ENCODE results near the gene DLGAP1.
"Not testable (repeated sequence)": the region's sequence is repeated elsewhere in the genome, so short reads cannot be mapped to it uniquely, and the experiment has no call there.

The DLGAP1 gene

DNA sequence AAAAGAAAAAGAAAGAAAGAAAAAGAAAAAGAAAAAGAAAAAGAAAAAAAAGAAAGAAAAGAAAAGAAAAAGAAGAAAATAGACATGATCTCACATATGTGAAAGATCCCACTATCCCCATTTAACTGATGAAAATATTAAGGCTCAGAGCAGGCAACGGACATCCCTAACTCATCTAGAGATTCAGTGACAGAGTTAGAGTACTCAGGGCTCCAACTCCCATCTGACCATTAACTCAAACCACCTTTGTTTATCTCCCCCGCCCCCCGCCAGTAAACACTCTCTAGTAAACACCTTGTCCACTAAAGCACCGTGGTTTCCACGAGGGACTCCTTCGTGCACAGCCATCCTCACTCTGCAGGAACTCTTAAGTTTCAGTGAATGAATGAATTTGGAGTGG, 862.2 kb downstream of the DLGAP1 start:
- DNase-seq (ENCODE audit: low read depth) = no peak
- TF ChIP-seq, protein P1, sequence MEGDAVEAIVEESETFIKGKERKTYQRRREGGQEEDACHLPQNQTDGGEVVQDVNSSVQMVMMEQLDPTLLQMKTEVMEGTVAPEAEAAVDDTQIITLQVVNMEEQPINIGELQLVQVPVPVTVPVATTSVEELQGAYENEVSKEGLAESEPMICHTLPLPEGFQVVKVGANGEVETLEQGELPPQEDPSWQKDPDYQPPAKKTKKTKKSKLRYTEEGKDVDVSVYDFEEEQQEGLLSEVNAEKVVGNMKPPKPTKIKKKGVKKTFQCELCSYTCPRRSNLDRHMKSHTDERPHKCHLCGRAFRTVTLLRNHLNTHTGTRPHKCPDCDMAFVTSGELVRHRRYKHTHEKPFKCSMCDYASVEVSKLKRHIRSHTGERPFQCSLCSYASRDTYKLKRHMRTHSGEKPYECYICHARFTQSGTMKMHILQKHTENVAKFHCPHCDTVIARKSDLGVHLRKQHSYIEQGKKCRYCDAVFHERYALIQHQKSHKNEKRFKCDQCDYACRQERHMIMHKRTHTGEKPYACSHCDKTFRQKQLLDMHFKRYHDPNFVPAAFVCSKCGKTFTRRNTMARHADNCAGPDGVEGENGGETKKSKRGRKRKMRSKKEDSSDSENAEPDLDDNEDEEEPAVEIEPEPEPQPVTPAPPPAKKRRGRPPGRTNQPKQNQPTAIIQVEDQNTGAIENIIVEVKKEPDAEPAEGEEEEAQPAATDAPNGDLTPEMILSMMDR (conservative IDR thresholded peaks at IDR 0.05; ENCODE audit: control insufficient read depth, insufficient read depth, low read depth, low read length) = no peak
- H3K4me3 ChIP-seq (ENCODE audit: control insufficient read depth, low read depth, low read length) = no peak overlapping the region

DNA sequence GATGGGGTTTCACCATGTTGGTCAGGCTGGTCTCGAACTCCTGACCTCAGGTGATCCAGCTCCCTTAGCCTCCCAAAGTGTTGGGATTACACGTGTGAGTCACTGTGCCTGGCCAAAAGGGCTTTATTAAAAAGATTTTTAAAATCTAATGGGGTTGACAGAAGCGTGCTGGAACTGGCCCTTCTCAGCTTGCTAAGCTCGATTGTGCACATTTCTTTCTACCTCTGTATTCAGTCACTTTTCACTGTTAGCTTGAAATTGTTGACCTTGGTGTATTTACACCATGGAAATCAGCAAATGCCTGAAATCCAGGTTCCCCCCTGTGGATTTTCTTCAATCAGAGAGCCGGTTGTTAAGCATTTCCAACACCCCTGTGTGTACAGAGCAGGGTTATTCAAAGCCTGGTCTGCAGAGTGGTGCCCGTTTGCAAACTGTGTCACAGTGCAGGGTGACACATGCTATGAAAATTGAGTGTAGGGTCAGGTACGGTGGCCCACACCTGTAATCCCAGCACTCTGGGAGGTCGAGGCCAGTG, 864.9 kb downstream of the DLGAP1 start:
- TF ChIP-seq, protein P1 (conservative IDR thresholded peaks at IDR 0.05; ENCODE audit: control insufficient read depth, insufficient read depth, low read depth, low read length) = no peak
- H3K4me3 ChIP-seq (ENCODE audit: control insufficient read depth, low read depth, low read length) = no peak overlapping the region
- no peak for DNase-seq (ENCODE audit: low read depth)

DNA sequence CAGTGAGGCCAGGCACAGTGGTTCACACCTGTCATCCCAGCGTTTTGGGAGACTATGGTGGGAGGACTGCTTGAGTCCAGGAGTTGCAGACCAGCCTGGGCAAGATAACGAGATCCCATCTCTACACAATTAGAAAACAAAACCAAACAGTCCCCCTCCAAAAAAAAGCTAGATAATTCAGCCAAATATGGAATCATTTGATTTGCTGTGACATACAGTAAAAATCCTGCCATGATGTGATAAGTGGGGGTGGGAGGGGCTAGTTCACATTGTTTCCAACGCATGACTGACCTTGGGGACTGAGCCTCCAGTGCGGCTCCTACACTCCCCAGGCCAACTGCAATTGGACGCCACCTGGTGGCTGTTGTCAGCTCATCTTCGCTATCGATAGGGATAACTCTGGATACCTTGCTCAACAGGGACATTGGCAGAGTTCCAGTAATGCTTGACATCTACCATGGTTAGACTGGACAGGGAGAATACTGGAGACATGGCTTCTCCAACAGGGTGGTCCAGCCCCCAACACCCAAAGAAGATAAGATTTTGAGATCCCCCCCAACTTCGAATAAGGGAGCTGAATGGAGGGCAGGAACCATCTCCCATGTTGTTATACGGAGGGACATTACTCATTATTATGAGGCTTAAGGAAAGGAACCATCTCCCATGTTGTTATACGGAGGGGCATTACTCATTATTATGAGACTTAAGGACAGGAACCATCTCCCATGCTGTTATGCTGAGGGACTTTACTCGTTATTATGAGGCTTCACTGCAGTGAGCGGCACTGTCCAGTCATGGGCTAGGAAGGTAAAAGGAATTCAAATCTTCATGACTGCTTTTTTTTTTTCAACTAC, 869.2 kb downstream of the DLGAP1 start:
- no peak overlapping the region for H3K4me3 ChIP-seq (ENCODE audit: control insufficient read depth, low read depth, low read length)
- TF ChIP-seq, protein P1 (conservative IDR thresholded peaks at IDR 0.05; ENCODE audit: control insufficient read depth, insufficient read depth, low read depth, low read length) = peak; percentile 85
- DNase-seq (ENCODE audit: low read depth) = peak; percentile 89

DNA sequence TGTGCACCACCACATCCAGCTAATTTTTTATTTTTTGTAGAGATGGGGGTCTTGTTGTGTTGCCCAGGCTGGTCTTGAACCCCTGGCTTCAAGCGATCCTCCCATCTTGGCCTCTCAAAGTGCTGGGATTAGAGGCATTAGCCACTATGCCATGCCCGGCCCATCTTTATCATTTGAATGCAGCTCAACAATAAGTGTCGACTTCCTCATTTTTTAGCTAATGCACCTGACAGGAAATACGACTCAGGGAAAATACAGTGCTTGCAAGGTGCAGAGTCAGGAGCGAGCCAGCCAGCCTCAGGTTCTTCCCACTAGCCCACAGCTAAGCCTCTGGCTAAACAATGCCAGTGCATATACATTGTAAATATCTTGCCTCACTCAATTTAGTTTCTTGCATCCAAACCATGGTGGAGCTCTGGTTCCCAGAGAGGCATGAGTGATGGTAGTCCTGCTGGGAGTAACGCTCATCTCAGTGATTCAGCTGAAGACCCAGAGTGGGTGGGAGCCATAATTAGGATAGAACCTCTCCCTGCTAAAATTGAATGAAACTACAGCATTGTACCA, 870.1 kb downstream of the DLGAP1 start:
- TF ChIP-seq, protein P1 (conservative IDR thresholded peaks at IDR 0.05; ENCODE audit: control insufficient read depth, insufficient read depth, low read depth, low read length) = no peak

DNA sequence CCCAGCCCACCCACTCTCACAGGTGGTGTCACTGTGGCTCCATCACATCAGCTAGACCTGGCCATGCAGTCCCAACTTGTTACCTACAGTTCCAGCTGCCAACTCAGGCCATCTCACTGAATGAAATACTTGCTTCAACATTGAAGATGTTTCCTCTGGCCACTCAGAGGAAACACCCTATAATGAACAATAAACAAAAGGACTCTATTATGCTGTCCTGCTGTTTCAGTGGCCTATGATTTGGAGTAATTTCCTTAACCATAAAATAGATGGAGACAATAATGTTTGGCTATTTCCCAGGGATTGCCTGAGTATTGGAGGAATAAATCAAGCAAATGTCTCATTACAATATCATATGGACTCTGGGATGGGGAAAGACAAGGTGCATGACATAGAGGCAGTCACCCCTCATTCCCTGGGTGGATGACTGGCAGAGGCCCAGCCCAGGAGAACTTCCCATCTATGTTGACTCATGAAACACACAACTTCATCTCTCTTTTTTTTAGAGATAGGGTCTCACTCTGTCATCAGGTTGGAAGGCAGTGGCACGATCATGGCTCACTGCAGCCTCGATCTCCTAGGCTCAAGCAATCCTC, 870.7 kb downstream of the DLGAP1 start:
- TF ChIP-seq, protein P1 (conservative IDR thresholded peaks at IDR 0.05; ENCODE audit: control insufficient read depth, insufficient read depth, low read depth, low read length) = no peak
- no peak for DNase-seq (ENCODE audit: low read depth)

More for the DNA sequence above, 870.1 kb downstream of the DLGAP1 start:
- no peak for DNase-seq (ENCODE audit: low read depth)
- H3K4me3 ChIP-seq (ENCODE audit: control insufficient read depth, low read depth, low read length) = no peak overlapping the region

DNA sequence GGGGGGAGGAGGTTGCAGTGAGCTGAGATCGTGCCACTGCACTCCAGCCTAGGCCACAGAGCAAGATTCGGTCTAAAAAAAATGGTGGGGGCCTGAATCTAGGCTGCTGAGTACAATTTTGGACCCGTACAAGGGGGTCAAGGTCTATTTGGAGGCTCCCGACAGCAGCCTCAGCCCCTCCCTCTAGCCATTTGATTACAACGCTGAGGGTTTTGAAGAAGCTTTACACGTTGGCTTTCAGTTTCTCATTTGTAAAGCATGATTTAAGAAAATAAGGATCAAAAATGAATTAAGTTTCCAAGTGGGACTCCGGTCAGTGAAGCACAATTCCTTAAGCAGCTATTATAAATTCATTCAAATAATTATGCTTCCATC, 871.2 kb downstream of the DLGAP1 start:
- TF ChIP-seq, protein P1 (conservative IDR thresholded peaks at IDR 0.05; ENCODE audit: control insufficient read depth, insufficient read depth, low read depth, low read length) = no peak
- H3K4me3 ChIP-seq (ENCODE audit: control insufficient read depth, low read depth, low read length) = no peak overlapping the region
- DNase-seq (ENCODE audit: low read depth) = no peak

More for the DNA sequence above, 870.7 kb downstream of the DLGAP1 start:
- H3K4me3 ChIP-seq (ENCODE audit: control insufficient read depth, low read depth, low read length) = no peak overlapping the region

DNA sequence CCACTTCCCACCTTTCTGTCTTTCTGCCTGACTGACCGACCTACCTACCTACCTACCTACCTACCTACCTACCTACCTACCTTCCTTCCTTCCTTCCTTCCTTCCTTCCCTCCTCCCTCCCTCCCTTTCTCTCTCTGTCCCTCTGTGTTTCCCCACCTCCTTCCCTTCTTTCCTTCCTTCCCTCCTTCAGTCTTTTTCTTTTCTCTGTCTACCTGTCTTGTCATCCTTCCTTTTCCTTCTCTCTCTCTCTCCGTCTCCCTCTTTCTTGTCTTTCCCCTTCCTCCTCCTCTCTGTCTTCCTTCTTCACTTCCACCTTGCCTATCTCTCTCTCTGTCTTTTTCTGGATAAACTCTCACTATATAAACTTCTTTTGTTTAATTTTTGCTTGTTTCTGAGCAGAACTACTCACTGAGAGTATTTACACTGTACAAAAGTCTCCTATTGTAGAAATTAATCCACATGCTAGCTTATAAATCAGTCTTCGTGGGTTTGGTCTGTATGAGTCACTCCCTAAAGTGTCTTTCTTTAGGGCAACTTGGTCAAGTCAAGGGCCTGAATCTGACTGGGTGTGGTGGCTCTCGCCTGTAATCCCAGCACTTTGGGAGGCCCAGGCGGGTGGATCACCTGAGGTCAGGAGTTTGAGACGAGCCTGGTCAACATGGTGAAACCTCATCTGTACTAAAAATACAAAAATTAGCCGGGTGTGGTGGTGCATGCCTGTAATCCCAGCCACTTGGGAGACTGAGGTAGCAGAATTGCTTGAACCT, 871.8 kb downstream of the DLGAP1 start:
- DNase-seq (ENCODE audit: low read depth) = peak; percentile 81
- not testable (repeated sequence) for H3K4me3 ChIP-seq (ENCODE audit: control insufficient read depth, low read depth, low read length)
